Keratinocyte (primary cell): ENCODE data around the gene BCOR. TPM values are rescaled to one million over a fixed set of nuclear protein-coding genes. Genes with fewer than 3 reads are reported as not detected.

Experiments used
- DNase-seq: peaks from one replicate; pipeline ENCODE4 v3.0.0-alpha.2; 2011; ENCODE audit warnings: low read depth, missing footprints, low spot score
- FAIRE-seq: peaks from 2 replicates; lab custom pipeline; 2011; peaks lifted over from hg19 to GRCh38; lab: Jason Lieb, UNC
- H2AFZ ChIP-seq: 2 replicates; pipeline ENCODE4 v1.6.0; 2012; ENCODE audit warnings: low read length, control low read depth, inconsistent platforms; ENCODE audit not compliant: control insufficient read depth
- H3K27ac ChIP-seq: 2 replicates; pipeline ENCODE4 v1.5.1; 2011; ENCODE audit warnings: low read length; ENCODE audit not compliant: control insufficient read depth, insufficient read depth
- H3K27me3 ChIP-seq: 3 replicates; pipeline ENCODE4 v1.6.0; 2011; ENCODE audit warnings: low read length; ENCODE audit not compliant: control insufficient read depth, insufficient read depth; ENCODE audit errors: extremely low read depth
- H3K36me3 ChIP-seq, 2 experiments: 2 replicates in 1 of 2; 3 replicates in 1 of 2; pipeline ENCODE4 v1.5.1; 2011; ENCODE audit warnings: low read length in 2 of 2, mild to moderate bottlenecking in 1 of 2; ENCODE audit not compliant: control insufficient read depth in 2 of 2, insufficient read depth in 2 of 2; ENCODE audit errors: extremely low read depth in 1 of 2
- H3K4me1 ChIP-seq: 3 replicates; pipeline ENCODE4 v1.5.1; 2011; ENCODE audit warnings: low read length; ENCODE audit not compliant: control insufficient read depth, insufficient read depth; ENCODE audit errors: extremely low read depth
- H3K4me2 ChIP-seq: 3 replicates; pipeline ENCODE4 v1.6.0; 2011; ENCODE audit warnings: low read depth, low read length; ENCODE audit not compliant: control insufficient read depth, insufficient read depth; ENCODE audit errors: extremely low read depth
- H3K4me3 ChIP-seq, 3 experiments: fragments of 200-600 bp in 1 of 3; sonication (generic) in 1 of 3; 2 replicates in 2 of 3; 3 replicates in 1 of 3; pipeline ENCODE4 v1.5.1; 2011 to 2016; ENCODE audit warnings: low read length in 3 of 3, mild to moderate bottlenecking in 3 of 3, control low read depth in 2 of 3, inconsistent platforms in 1 of 3, low read depth in 1 of 3, mixed read lengths in 1 of 3, mixed run types in 1 of 3, moderate library complexity in 1 of 3; ENCODE audit not compliant: control insufficient read depth in 2 of 3, insufficient read depth in 2 of 3; ENCODE audit errors: extremely low read depth in 1 of 3
- H3K79me2 ChIP-seq: 2 replicates; pipeline ENCODE4 v1.6.0; 2012; ENCODE audit warnings: low read length; ENCODE audit not compliant: control insufficient read depth, insufficient read depth
- H3K9ac ChIP-seq: 3 replicates; pipeline ENCODE4 v1.6.0; 2011; ENCODE audit warnings: low read length; ENCODE audit not compliant: control insufficient read depth, insufficient read depth; ENCODE audit errors: extremely low read depth
- H3K9me1 ChIP-seq: 3 replicates; pipeline ENCODE4 v1.6.0; 2011; ENCODE audit warnings: low read length; ENCODE audit not compliant: control insufficient read depth, insufficient read depth; ENCODE audit errors: extremely low read depth
- H3K9me3 ChIP-seq: 2 replicates; pipeline ENCODE4 v1.5.1; 2012; ENCODE audit warnings: low read depth, low read length; ENCODE audit not compliant: control insufficient read depth
- H4K20me1 ChIP-seq: 3 replicates; pipeline ENCODE4 v1.6.0; 2011; ENCODE audit warnings: low read length; ENCODE audit not compliant: control insufficient read depth, insufficient read depth; ENCODE audit errors: extremely low read depth
- CTCF ChIP-seq, 3 experiments: IDR thresholded peaks in 1 of 3; conservative IDR thresholded peaks in 1 of 3; optimal IDR thresholded peaks in 1 of 3; 2 replicates in 2 of 3; 3 replicates in 1 of 3; pipeline versions ENCODE3 to v1.5.1; 2011; ENCODE audit warnings: low read length in 3 of 3, mild to moderate bottlenecking in 3 of 3, moderate library complexity in 2 of 3, control low read depth in 1 of 3, inconsistent platforms in 1 of 3; ENCODE audit not compliant: insufficient read depth in 2 of 3; ENCODE audit errors: extremely low read depth in 1 of 3
- EZH2 ChIP-seq: IDR thresholded peaks from one replicate; pipeline ENCODE4 v1.6.1; 2012; ENCODE audit warnings: inconsistent platforms, mild to moderate bottlenecking, low read length, moderate library complexity
- dilution Hi-C: fragments of 300-500 bp; cut with MboI; formaldehyde crosslinking; loops from one replicate; pipeline ENCODE4 v1.7.0; 2020; ENCODE audit warnings: low sequenced_read_pairs; ENCODE audit not compliant: extremely low pct_ligation_motif_present
- polyA plus RNA-seq, 5 experiments: library from polyadenylated mRNA; depleted of rRNA in 3 of 5; stranded (reverse) in 3 of 5; stranded (forward) in 1 of 5; unstranded in 1 of 5; fragments of >200 nt; gene quantifications; 1 replicate in 1 of 5; 2 replicates in 3 of 5; 3 replicates in 1 of 5; pipeline versions ENCODE4 v1.2.1 to v1.2.3, GENCODE V29; 2011 to 2012; ENCODE audit warnings: missing spikeins in 2 of 5, low read depth in 1 of 5, low replicate concordance in 1 of 5

BCOR gene
- polyA plus RNA-seq, 1 donor (not counting 4 experiments of a cell fraction or from before 2014, with no cell fraction given), result 5.0 TPM

- Histone ChIP-seq H3K4me3 (no peak overlapping the region), H3K4me1 (no peaks in the 10 kb centered on the region), H3K36me3 (no peaks in the 10 kb centered on the region), H2AFZ (no peak overlapping the region), H4K20me1 (no peaks in the 10 kb centered on the region), H3K79me2 (no peaks in the 10 kb centered on the region), H3K27me3 (no peaks in the 10 kb centered on the region), H3K9me3 (no peaks in the 10 kb centered on the region), H3K4me2 (no peak overlapping the region), H3K9ac (no peak overlapping the region), H3K27ac (no peak overlapping the region), H3K9me1 (no peaks in the 10 kb centered on the region)
- TF ChIP-seq EZH2 (no peak), CTCF (optimal IDR thresholded peaks at IDR 0.05 in 1 of 3, IDR thresholded peaks at IDR 0.05 in 1 of 3, conservative IDR thresholded peaks at IDR 0.05 in 1 of 3; ENCODE audit: extremely low read depth in 1 of 3, insufficient read depth in 2 of 3, low read length in 3 of 3) (no peak)
- FAIRE-seq, result no peak
- dilution Hi-C loops, result no loop called here
- no peak for DNase-seq
Observed at GRCh38 chrX:40035726-40036125, 62.0 kb downstream of the BCOR start.

DNA sequence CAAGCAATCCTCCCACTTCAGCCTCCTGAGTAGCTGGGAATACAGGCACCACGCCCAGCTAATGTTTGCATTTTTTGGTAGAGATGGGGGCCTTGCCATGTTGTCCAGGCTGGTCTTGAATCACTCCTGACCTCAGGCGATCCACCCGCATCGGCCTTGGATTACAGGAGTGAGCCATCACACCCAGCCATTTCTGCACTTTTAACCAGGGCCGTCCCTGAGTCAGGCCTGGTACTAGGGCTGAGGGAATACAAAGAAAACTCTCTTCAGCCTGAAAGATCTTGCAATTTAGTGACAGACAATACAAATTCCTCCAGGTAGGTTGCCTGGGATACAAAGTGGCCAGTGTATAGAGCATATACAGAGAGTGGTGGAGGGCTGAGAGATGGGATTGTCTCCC is 65.8 kb downstream of the BCOR start:
- Histone ChIP-seq H3K36me3 (no peaks in the 10 kb centered on the region), H3K27me3 (no peaks in the 10 kb centered on the region), H3K4me3 (no peak overlapping the region), H3K9me1 (no peaks in the 10 kb centered on the region), H3K9me3 (no peaks in the 10 kb centered on the region), H4K20me1 (no peaks in the 10 kb centered on the region), H3K4me1 (no peaks in the 10 kb centered on the region), H3K27ac (no peak overlapping the region), H2AFZ (no peak overlapping the region), H3K79me2 (no peaks in the 10 kb centered on the region), H3K4me2 (no peak overlapping the region), H3K9ac (no peak overlapping the region)
- FAIRE-seq, result no peak
- no peak for DNase-seq
- TF ChIP-seq EZH2 (no peak), CTCF (optimal IDR thresholded peaks at IDR 0.05 in 1 of 3, IDR thresholded peaks at IDR 0.05 in 1 of 3, conservative IDR thresholded peaks at IDR 0.05 in 1 of 3; ENCODE audit: extremely low read depth in 1 of 3, insufficient read depth in 2 of 3, low read length in 3 of 3) (no peak)
- dilution Hi-C loops, result no loop called here
